Peyer's patch (tissue), 4 donors: ENCODE measurements around the gene CFAP54.

Experiments used
- CTCF ChIP-seq, 6 experiments: fragments of 450-650 bp in 4 of 6; fragments of 200-600 bp in 2 of 6; sonication (generic) in 1 of 6; IDR thresholded peaks; one replicate each; pipeline ENCODE4 v1.5.1; 2017 to 2019; ENCODE audit warnings: antibody characterized with exemption in 6 of 6, mild to moderate bottlenecking in 3 of 6, moderate library complexity in 1 of 6
- POLR2A ChIP-seq, 2 donors: fragments of 450-650 bp; IDR thresholded peaks; one replicate each; pipeline ENCODE4 v1.5.1; 2017; ENCODE audit warnings: antibody characterized with exemption in 2 of 2, mild to moderate bottlenecking in 2 of 2, moderate library complexity in 2 of 2

GRCh38 chr12:96503976-96504375, 14.6 kb downstream of the CFAP54 start:
- TF ChIP-seq CTCF (IDR thresholded peaks at IDR 0.05) (no peak), POLR2A (IDR thresholded peaks at IDR 0.05) (no peak)
